HepG2 (cell line): Measurements from ENCODE around the gene SLC4A2. TPM values are rescaled to one million over a fixed set of nuclear protein-coding genes. Genes with fewer than 3 reads are reported as not detected.

Experiments
- AHDC1 ChIP-seq: sonication (generic); formaldehyde crosslinking; IDR thresholded peaks from 2 replicates; pipeline ENCODE4 v1.5.1; 2020; ENCODE audit warnings: mild to moderate bottlenecking, missing genetic modification reagents, borderline replicate concordance
- E2F2 ChIP-seq: sonication (generic); formaldehyde crosslinking; IDR thresholded peaks from 2 replicates; pipeline ENCODE4 v1.4.0; 2020; ENCODE audit warnings: missing genetic modification reagents, borderline replicate concordance
- FIP1L1 ChIP-seq: fragments of 200-400 bp; formaldehyde crosslinking; IDR thresholded peaks from 2 replicates; pipeline ENCODE4 v1.6.1; 2018; ENCODE audit warnings: low read depth, mild to moderate bottlenecking, low read length, moderate library complexity, borderline replicate concordance; ENCODE audit not compliant: insufficient read depth
- IRF9 ChIP-seq: sonication (generic); formaldehyde crosslinking; IDR thresholded peaks from 2 replicates; pipeline ENCODE4 v1.8.0; 2022; ENCODE audit warnings: missing genetic modification reagents, mild to moderate bottlenecking, borderline replicate concordance
- KLF9 ChIP-seq: IDR thresholded peaks from 2 replicates; pipeline ENCODE4 v1.6.1; 2016; ENCODE audit warnings: low read depth
- NFIB ChIP-seq: sonication (generic); formaldehyde crosslinking; IDR thresholded peaks from 2 replicates; pipeline ENCODE4 v1.9.0; 2021; ENCODE audit warnings: missing genetic modification reagents, mild to moderate bottlenecking, borderline replicate concordance
- PAX8 ChIP-seq: sonication (generic); formaldehyde crosslinking; IDR thresholded peaks from 2 replicates; pipeline ENCODE4 v1.8.0; 2022; ENCODE audit warnings: mild to moderate bottlenecking, missing genetic modification reagents, borderline replicate concordance
- SETDB1 ChIP-seq: sonication (generic); formaldehyde crosslinking; IDR thresholded peaks from 2 replicates; pipeline ENCODE4 v1.5.1; 2020; ENCODE audit warnings: missing genetic modification reagents, mild to moderate bottlenecking, borderline replicate concordance
- TBX2 ChIP-seq: sonication (generic); formaldehyde crosslinking; IDR thresholded peaks from 2 replicates; pipeline ENCODE4 v1.5.0; 2020; ENCODE audit warnings: missing genetic modification reagents, mild to moderate bottlenecking, borderline replicate concordance
- ZBTB38 ChIP-seq: sonication (generic); formaldehyde crosslinking; IDR thresholded peaks from 2 replicates; pipeline ENCODE4 v1.5.1; 2020; ENCODE audit warnings: mild to moderate bottlenecking, missing genetic modification reagents
- ZNF253 ChIP-seq: sonication (generic); formaldehyde crosslinking; IDR thresholded peaks from 2 replicates; pipeline ENCODE4 v1.8.0; 2022; ENCODE audit warnings: mild to moderate bottlenecking, missing genetic modification reagents, borderline replicate concordance
- ZNF331 ChIP-seq: sonication (generic); formaldehyde crosslinking; IDR thresholded peaks from 2 replicates; pipeline ENCODE4 v1.4.0; 2020; ENCODE audit warnings: missing genetic modification reagents
- ZNF337 ChIP-seq: sonication (generic); formaldehyde crosslinking; IDR thresholded peaks from 2 replicates; pipeline ENCODE4 v1.5.1; 2020; ENCODE audit warnings: missing genetic modification reagents, low read depth, mild to moderate bottlenecking, borderline replicate concordance
- ZNF343 ChIP-seq: sonication (generic); formaldehyde crosslinking; IDR thresholded peaks from 2 replicates; pipeline ENCODE4 v1.4.0; 2020; ENCODE audit warnings: mild to moderate bottlenecking, missing genetic modification reagents
- ZNF362 ChIP-seq: sonication (generic); formaldehyde crosslinking; IDR thresholded peaks from 2 replicates; pipeline ENCODE4 v1.4.0; 2020; ENCODE audit warnings: missing genetic modification reagents, mild to moderate bottlenecking, borderline replicate concordance
- ZNF710 ChIP-seq: sonication (generic); formaldehyde crosslinking; IDR thresholded peaks from 2 replicates; pipeline ENCODE4 v1.5.0; 2020; ENCODE audit warnings: mild to moderate bottlenecking, missing genetic modification reagents, borderline replicate concordance
- polyA plus RNA-seq, 8 experiments: library from polyadenylated mRNA; depleted of rRNA in 3 of 8; stranded (reverse) in 7 of 8; unstranded in 1 of 8; fragments of >200 nt; fragmentation: Illumina TruSeq in 4 of 8; extraction: Trizol in 4 of 8; gene quantifications; 2 replicates each; pipeline versions ENCODE4 v1.2.1 to v1.2.3, GENCODE V29; 2011 to 2016; ENCODE audit warnings: low read depth in 4 of 8, missing spikeins in 1 of 8, mixed read lengths in 1 of 8; ENCODE audit not compliant: insufficient read depth in 1 of 8
- total RNA-seq, 5 experiments: library from RNA; depleted of rRNA; stranded (reverse); fragments of >200 nt; fragmentation: Illumina TruSeq; extraction: Trizol; gene quantifications; 2 replicates each; pipeline ENCODE4 v1.2.3, GENCODE V29; 2016; ENCODE audit warnings: low read depth in 1 of 5

The SLC4A2 gene
- total and polyA plus RNA-seq, 2 of the 13 experiments (the other 11 are each of a cell fraction or from before 2014, with no cell fraction given): 51.9 to 73.4 TPM

- no peak for TF ChIP-seq AHDC1 (CRISPR knock-in tag)
- TF ChIP-seq ZNF331 (CRISPR knock-in tag): no peak
- no peak for TF ChIP-seq ZNF343 (CRISPR knock-in tag)
- TF ChIP-seq PAX8 (CRISPR knock-in tag): no peak
- no peak for TF ChIP-seq FIP1L1
- TF ChIP-seq NFIB (CRISPR knock-in tag): no peak
- TF ChIP-seq TBX2: 0 out of 2 replicates have a peak, but pooled peaks have one; percentile 17
- TF ChIP-seq SETDB1 (CRISPR knock-in tag): no peak
- TF ChIP-seq ZNF710 (CRISPR knock-in tag): peak; percentile 54; the same call in 1 of the 2 replicates
- TF ChIP-seq ZBTB38 (CRISPR knock-in tag): peak; percentile 5; the same call in 1 of the 2 replicates
- no peak for TF ChIP-seq KLF9
- 0 out of 2 replicates have a peak, but pooled peaks have one; percentile 33 for TF ChIP-seq IRF9
- TF ChIP-seq ZNF362 (CRISPR knock-in tag): no peak
- TF ChIP-seq ZNF337: no peak
- TF ChIP-seq ZNF253 (CRISPR knock-in tag): no peak
- TF ChIP-seq E2F2 (CRISPR knock-in tag): no peak
These were observed 41.4 kb upstream of the SLC4A2 start (continued) for GRCh38 chr7:151017953-151018420.
